Measurements from ENCODE around the gene EYA2.

Gene EYA2

DNA sequence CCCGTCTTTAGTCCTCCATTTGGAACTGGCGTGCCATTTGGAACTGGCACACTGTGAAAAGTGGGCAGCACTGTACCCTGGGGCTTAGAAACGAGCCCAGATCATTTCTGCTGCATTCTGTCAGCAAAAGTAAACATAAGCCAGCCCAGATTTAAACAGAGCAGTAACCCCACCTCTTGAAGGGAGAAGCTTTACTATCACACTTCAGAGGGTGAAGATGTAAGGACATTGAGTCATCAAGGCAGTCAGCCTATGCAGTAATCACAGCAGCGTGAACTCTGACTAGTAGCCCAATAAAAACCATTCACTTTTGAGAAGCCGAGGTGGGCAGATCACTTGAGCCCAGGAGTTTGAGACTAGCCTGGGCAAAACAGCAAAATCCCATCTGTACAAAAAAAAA is 216.9 kb downstream of the EYA2 start:
- Histone ChIP-seq H3F3A (ENCODE audit: low read depth) (no peaks in the 10 kb centered on the region), H3K4me3 (ENCODE audit: low read length, poor library complexity, severe bottlenecking) (no peak overlapping the region), H3K9ac (ENCODE audit: low read depth, low read length, poor library complexity, severe bottlenecking) (no peak overlapping the region), H3K4me2 (ENCODE audit: low read depth, low read length, poor library complexity, severe bottlenecking) (no peak overlapping the region), H4K20me1 (ENCODE audit: insufficient read depth, low read length, poor library complexity, severe bottlenecking) (no peaks in the 10 kb centered on the region), H3K36me3 (ENCODE audit: insufficient read depth, low read length) (no peaks in the 10 kb centered on the region), H3K79me2 (ENCODE audit: insufficient read depth, low read length) (no peaks in the 10 kb centered on the region), H2AFZ (ENCODE audit: low read length) (no peak overlapping the region), H3K4me1 (ENCODE audit: insufficient read depth, low read length, poor library complexity, severe bottlenecking) (no peaks in the 10 kb centered on the region), H3K9me2 (replicated peaks; ENCODE audit: low read depth, low read length) (no peaks in the 10 kb centered on the region), H3K9me3 (ENCODE audit: insufficient read depth, low read depth, low read length) (peaks cover 4% of the 10 kb centered on the region; the same call in 1 of the 2 replicates), H3K27me3 (ENCODE audit: insufficient read depth, low read length, poor library complexity, severe bottlenecking) (no peaks in the 10 kb centered on the region)
- TF ChIP-seq EZH2phosphoT487 (IDR thresholded peaks at IDR 0.05; ENCODE audit: borderline replicate concordance) = no peak
- TF ChIP-seq, protein P1, sequence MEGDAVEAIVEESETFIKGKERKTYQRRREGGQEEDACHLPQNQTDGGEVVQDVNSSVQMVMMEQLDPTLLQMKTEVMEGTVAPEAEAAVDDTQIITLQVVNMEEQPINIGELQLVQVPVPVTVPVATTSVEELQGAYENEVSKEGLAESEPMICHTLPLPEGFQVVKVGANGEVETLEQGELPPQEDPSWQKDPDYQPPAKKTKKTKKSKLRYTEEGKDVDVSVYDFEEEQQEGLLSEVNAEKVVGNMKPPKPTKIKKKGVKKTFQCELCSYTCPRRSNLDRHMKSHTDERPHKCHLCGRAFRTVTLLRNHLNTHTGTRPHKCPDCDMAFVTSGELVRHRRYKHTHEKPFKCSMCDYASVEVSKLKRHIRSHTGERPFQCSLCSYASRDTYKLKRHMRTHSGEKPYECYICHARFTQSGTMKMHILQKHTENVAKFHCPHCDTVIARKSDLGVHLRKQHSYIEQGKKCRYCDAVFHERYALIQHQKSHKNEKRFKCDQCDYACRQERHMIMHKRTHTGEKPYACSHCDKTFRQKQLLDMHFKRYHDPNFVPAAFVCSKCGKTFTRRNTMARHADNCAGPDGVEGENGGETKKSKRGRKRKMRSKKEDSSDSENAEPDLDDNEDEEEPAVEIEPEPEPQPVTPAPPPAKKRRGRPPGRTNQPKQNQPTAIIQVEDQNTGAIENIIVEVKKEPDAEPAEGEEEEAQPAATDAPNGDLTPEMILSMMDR (conservative IDR thresholded peaks at IDR 0.05; ENCODE audit: low read length) = no peak

DNA sequence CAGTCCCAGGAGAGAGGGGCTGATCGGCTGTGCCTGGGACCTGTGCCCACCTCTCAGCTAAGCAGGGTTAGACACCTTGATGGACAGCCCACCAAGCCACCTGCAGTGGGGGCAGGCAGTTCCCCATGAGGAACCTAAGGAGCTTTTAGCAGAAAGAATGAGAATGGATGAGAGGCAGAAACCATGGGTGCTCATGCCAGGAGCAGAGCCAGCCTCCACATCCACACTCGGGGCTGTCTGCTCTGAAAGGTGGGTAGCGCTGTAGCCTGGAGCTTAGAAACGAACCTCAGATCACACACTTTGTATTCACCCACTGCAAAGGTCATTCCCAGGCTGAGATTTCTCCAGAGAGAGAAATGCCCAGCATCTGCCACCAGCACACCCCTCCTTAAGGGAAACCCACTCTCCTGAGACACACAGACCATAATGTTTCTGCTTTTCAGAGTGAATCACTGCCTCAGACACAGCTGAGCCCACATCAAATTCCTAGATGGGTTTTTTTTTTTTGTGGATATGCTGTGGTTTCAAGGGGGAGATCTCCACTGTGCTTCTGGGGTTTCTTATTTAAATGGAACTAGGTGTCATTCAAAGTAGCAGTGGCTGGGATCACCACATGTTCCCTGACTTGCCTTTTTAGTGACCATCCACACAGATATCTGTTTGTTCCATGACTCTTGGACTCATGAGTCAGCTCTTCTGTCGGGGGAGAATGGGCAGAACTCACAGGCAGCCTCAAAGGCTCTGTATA is 218.9 kb downstream of the EYA2 start:
- Histone ChIP-seq H3K4me3 (ENCODE audit: low read length, poor library complexity, severe bottlenecking) (no peak overlapping the region), H3K36me3 (ENCODE audit: insufficient read depth, low read length) (no peaks in the 10 kb centered on the region), H4K20me1 (ENCODE audit: insufficient read depth, low read length, poor library complexity, severe bottlenecking) (no peaks in the 10 kb centered on the region), H3K27me3 (ENCODE audit: insufficient read depth, low read length, poor library complexity, severe bottlenecking) (no peaks in the 10 kb centered on the region), H3K9ac (ENCODE audit: low read depth, low read length, poor library complexity, severe bottlenecking) (no peak overlapping the region), H3K9me3 (ENCODE audit: insufficient read depth, low read depth, low read length) (no peaks in the 10 kb centered on the region; the same call in 1 of the 2 replicates), H3K79me2 (ENCODE audit: insufficient read depth, low read length) (no peaks in the 10 kb centered on the region), H3K4me2 (ENCODE audit: low read depth, low read length, poor library complexity, severe bottlenecking) (no peak overlapping the region), H3F3A (ENCODE audit: low read depth) (no peaks in the 10 kb centered on the region), H2AFZ (ENCODE audit: low read length) (no peak overlapping the region), H3K9me2 (replicated peaks; ENCODE audit: low read depth, low read length) (no peaks in the 10 kb centered on the region), H3K4me1 (ENCODE audit: insufficient read depth, low read length, poor library complexity, severe bottlenecking) (no peaks in the 10 kb centered on the region)
- TF ChIP-seq, protein P1 (conservative IDR thresholded peaks at IDR 0.05; ENCODE audit: low read length) = no peak
- no peak for TF ChIP-seq EZH2phosphoT487 (IDR thresholded peaks at IDR 0.05; ENCODE audit: borderline replicate concordance)

DNA sequence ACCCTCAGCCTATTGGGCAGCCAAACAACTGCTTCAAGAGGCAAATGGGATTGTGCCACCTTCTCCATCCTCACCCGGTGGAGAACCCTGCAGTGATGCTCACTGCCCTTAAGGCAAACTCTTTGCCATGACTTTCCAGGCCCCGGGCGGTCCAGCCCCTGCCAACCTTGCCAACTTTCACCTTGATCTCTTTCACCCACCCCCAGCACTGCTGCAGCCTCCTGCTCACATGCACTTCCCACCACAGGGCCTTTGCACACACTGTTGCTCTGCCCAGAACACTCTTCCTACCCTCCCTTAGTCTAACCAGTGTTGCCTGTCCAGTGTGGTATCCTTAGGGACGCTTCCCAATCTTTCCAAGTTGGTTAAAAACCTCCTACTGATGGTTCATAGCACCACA is 221.1 kb downstream of the EYA2 start:
- Histone ChIP-seq H3K36me3 (ENCODE audit: insufficient read depth, low read length) (no peaks in the 10 kb centered on the region), H3K9me2 (replicated peaks; ENCODE audit: low read depth, low read length) (no peaks in the 10 kb centered on the region), H3K4me3 (ENCODE audit: low read length, poor library complexity, severe bottlenecking) (no peak overlapping the region), H3K9ac (ENCODE audit: low read depth, low read length, poor library complexity, severe bottlenecking) (no peak overlapping the region), H2AFZ (ENCODE audit: low read length) (no peak overlapping the region), H3K79me2 (ENCODE audit: insufficient read depth, low read length) (no peaks in the 10 kb centered on the region), H3F3A (ENCODE audit: low read depth) (no peaks in the 10 kb centered on the region), H3K4me1 (ENCODE audit: insufficient read depth, low read length, poor library complexity, severe bottlenecking) (no peaks in the 10 kb centered on the region), H3K9me3 (ENCODE audit: insufficient read depth, low read depth, low read length) (no peaks in the 10 kb centered on the region; the same call in 1 of the 2 replicates), H4K20me1 (ENCODE audit: insufficient read depth, low read length, poor library complexity, severe bottlenecking) (no peaks in the 10 kb centered on the region), H3K4me2 (ENCODE audit: low read depth, low read length, poor library complexity, severe bottlenecking) (no peak overlapping the region), H3K27me3 (ENCODE audit: insufficient read depth, low read length, poor library complexity, severe bottlenecking) (no peaks in the 10 kb centered on the region)
- TF ChIP-seq EZH2phosphoT487 (IDR thresholded peaks at IDR 0.05; ENCODE audit: borderline replicate concordance) = no peak
- TF ChIP-seq, protein P1 (conservative IDR thresholded peaks at IDR 0.05; ENCODE audit: low read length) = no peak

All from Loucy (cell line).